ENCODE measurements around the gene POLK. TPM values are rescaled to one million over a fixed set of nuclear protein-coding genes. Genes with fewer than 3 reads are reported as not detected.
"Not testable (repeated sequence)": the region's sequence is repeated elsewhere in the genome, so short reads cannot be mapped to it uniquely, and the experiment has no call there.

POLK gene
- total RNA-seq, 1 donor from 2014 or later = 19.3 TPM

DNA sequence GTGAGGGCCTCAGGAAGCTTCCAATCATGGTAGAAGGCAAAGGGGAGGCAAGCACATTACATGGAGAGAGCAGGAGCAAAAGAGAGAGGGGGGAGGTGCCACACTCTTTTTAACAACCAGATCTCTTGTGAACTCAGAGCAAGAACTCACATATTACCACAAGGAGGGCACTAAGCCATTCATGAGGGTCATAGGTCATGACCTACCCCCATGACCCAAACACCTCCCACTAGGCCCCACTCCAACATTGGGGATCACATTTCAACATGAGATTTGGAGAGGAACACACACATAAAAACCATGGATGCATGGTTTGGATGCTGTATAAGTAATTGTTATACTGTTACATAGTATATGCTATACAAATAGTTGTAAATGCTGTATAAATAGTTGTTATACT is 17.5 kb downstream of the POLK start:
- H3K27me3 Mint-ChIP-seq (ENCODE audit: unreplicated experiment) = no peaks in the 10 kb centered on the region
- peaks cover 7% of the 10 kb centered on the region for H3K4me1 Mint-ChIP-seq (ENCODE audit: unreplicated experiment)
- no peak for TF ChIP-seq CTCF (IDR thresholded peaks at IDR 0.05; ENCODE audit: unreplicated experiment)
- no peak overlapping the region for H3K27ac Mint-ChIP-seq (ENCODE audit: unreplicated experiment)
- peaks cover 15% of the 10 kb centered on the region for H3K36me3 Mint-ChIP-seq (ENCODE audit: low read depth, unreplicated experiment)
- no peak overlapping the region for H3K4me3 Mint-ChIP-seq (ENCODE audit: unreplicated experiment)
- H3K9me3 Mint-ChIP-seq (ENCODE audit: unreplicated experiment) = no peaks in the 10 kb centered on the region
- DNase-seq (ENCODE audit: low spot score) = no peak

GRCh38 chr5:75532190-75532589 is 20.5 kb downstream of the POLK start:
- H3K27ac Mint-ChIP-seq (ENCODE audit: unreplicated experiment) = no peak overlapping the region
- TF ChIP-seq CTCF (IDR thresholded peaks at IDR 0.05; ENCODE audit: unreplicated experiment) = no peak
- H3K4me1 Mint-ChIP-seq (ENCODE audit: unreplicated experiment) = peaks cover 11% of the 10 kb centered on the region
- peaks cover 5% of the 10 kb centered on the region for H3K9me3 Mint-ChIP-seq (ENCODE audit: unreplicated experiment)
- H3K27me3 Mint-ChIP-seq (ENCODE audit: unreplicated experiment) = no peaks in the 10 kb centered on the region
- DNase-seq (ENCODE audit: low spot score) = no peak
- H3K4me3 Mint-ChIP-seq (ENCODE audit: unreplicated experiment) = no peak overlapping the region
- H3K36me3 Mint-ChIP-seq (ENCODE audit: low read depth, unreplicated experiment) = peaks cover 15% of the 10 kb centered on the region

DNA sequence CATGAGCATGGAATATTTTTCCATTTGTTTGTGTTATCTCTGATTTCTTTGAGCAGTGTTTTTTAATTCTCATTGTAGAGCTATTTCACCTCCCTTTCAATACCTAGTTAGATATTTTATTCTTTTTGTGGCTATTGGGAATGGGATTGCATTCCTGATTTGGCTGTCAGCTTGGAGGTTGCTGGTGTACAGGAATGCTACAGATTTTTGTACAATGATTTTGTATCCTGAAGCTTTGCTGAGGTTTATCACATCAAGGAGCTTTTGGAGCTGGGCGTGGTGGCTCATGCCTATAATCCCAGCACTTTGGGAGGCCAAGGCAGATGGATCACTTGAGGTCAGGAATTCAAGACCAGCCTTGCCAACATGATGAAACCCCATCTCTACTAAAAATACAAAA is 22.0 kb downstream of the POLK start:
- H3K36me3 Mint-ChIP-seq (ENCODE audit: low read depth, unreplicated experiment) = peaks cover 18% of the 10 kb centered on the region
- not testable (repeated sequence) for H3K9me3 Mint-ChIP-seq (ENCODE audit: unreplicated experiment); DNase-seq (ENCODE audit: low spot score); H3K4me3 Mint-ChIP-seq (ENCODE audit: unreplicated experiment); H3K27ac Mint-ChIP-seq (ENCODE audit: unreplicated experiment); H3K27me3 Mint-ChIP-seq (ENCODE audit: unreplicated experiment)
- peaks cover 13% of the 10 kb centered on the region for H3K4me1 Mint-ChIP-seq (ENCODE audit: unreplicated experiment)

DNA sequence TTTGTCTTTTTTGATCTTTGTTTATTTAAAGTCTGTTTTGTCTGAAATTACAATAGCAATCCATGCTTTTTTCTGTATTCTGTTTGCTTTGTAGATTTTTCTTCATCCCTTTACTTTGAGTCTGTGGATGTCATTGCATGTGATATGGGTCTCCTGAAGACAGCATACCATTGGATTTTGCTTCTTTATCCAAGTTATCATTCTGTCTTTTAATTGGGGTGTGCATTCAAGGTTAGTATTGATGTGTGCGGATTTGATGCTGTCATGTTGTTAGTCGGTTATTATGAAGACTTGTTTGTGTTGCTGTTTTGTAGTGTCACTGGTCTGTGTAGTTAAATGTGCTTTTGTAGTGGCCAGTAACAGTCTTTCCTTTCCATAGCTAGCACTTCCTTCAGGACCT is 23.0 kb downstream of the POLK start:
- no peak for DNase-seq (ENCODE audit: low spot score)
- H3K27me3 Mint-ChIP-seq (ENCODE audit: unreplicated experiment) = no peaks in the 10 kb centered on the region
- TF ChIP-seq CTCF (IDR thresholded peaks at IDR 0.05; ENCODE audit: unreplicated experiment) = no peak
- H3K36me3 Mint-ChIP-seq (ENCODE audit: low read depth, unreplicated experiment) = peaks cover 18% of the 10 kb centered on the region
- no peak overlapping the region for H3K4me3 Mint-ChIP-seq (ENCODE audit: unreplicated experiment)
- H3K4me1 Mint-ChIP-seq (ENCODE audit: unreplicated experiment) = peaks cover 13% of the 10 kb centered on the region
- H3K9me3 Mint-ChIP-seq (ENCODE audit: unreplicated experiment) = peaks cover 5% of the 10 kb centered on the region
- H3K27ac Mint-ChIP-seq (ENCODE audit: unreplicated experiment) = no peak overlapping the region

- no peak for DNase-seq (ENCODE audit: low spot score)
- Mint-ChIP-seq H3K27me3 (ENCODE audit: unreplicated experiment) (no peaks in the 10 kb centered on the region), H3K36me3 (ENCODE audit: low read depth, unreplicated experiment) (peaks cover 18% of the 10 kb centered on the region), H3K4me1 (ENCODE audit: unreplicated experiment) (peaks cover 13% of the 10 kb centered on the region), H3K27ac (ENCODE audit: unreplicated experiment) (no peak overlapping the region), H3K9me3 (ENCODE audit: unreplicated experiment) (peaks cover 5% of the 10 kb centered on the region), H3K4me3 (ENCODE audit: unreplicated experiment) (no peak overlapping the region)
- no peak for TF ChIP-seq CTCF (IDR thresholded peaks at IDR 0.05; ENCODE audit: unreplicated experiment)
Observed at GRCh38 chr5:75536147-75536546, 24.5 kb downstream of the POLK start.
